ENCODE measurements around the gene PRDM1. TPM values are rescaled to one million over a fixed set of nuclear protein-coding genes. Genes with fewer than 3 reads are reported as not detected.

Gene PRDM1
- 10 to 100 TPM; 20.2 to 21.1 TPM for total RNA-seq

DNA sequence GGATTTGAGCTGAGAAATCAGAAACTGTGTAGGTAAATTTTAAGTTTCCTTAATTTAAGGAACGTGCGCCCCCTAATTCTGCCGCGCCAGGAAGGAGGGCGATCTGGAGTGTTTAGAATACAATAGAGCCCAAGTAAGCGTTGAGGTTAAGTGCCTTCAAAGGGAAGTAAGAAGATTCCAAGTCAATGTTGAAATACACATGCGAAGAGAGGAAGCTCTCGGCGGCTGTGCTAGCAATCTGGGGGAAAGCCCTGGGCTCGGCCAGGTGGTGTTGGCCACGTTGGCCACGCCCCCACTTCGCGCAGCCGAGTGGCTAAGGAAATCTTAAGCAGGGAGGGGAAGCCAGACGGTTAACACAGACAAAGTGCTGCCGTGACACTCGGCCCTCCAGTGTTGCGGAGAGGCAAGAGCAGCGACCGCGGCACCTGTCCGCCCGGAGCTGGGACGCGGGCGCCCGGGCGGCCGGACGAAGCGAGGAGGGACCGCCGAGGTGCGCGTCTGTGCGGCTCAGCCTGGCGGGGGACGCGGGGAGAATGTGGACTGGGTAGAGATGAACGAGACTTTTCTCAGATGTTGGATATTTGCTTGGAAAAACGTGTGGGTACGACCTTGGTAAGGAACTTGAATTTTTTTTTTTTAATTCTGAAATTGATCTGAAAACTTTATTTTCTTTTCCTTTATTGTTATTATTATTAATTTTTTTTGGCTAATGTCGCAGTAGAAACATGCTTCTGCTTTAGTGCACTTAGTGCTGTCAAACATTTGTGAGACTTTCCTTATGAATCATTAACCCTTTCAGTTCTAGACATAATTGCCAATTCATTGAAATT, at the start of gene PRDM1:
TSS of gene PRDM1 (plus strand) at position 353 of the 830 bp plus-strand sequence. CDS start at position 571, 218 bp downstream.
- H3K27me3 Mint-ChIP-seq = peaks cover 41% of the 10 kb centered on the region
- peaks cover 58% of the 10 kb centered on the region for H3K4me1 Mint-ChIP-seq
- ATAC-seq (ENCODE audit: low read depth) (peak; percentile 92), DNase-seq (peak; percentile 82)
- H3K4me3 Mint-ChIP-seq = peak within 1 kb of the TSS; percentile 90
- no peaks in the 10 kb centered on the region for H3K9me3 Mint-ChIP-seq
- H3K27ac Mint-ChIP-seq = peak within 1 kb of the TSS; percentile 75
- POLR2A ChIA-PET = interaction anchor here (1.3 to 2.3 kb wide), 4 partner anchors 10 to 93 kb away, joined by 4 to 12 read pairs (median 6); no protein-coding TSS in a partner anchor
- peaks cover 3% of the 10 kb centered on the region for H3K36me3 Mint-ChIP-seq

DNA sequence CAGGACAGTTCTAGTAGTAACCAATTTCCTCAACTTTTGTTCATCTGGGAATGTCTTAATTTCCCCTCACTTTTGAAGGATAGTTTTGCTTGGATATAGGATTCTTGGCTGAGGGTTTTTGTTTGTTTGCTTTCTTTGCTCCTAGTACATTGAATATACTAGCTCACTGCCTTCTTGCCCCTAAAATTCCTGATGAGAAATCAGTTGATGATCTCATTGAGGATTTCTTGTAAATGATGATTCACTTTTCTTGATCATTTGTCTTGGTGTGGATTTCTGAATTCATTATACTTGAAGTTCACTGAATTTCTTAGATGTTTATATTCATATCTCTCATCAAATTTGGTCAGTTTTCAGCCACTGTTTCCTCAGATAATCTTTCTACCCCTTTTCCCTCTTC, 49.1 kb upstream of the PRDM1 start:
- H3K36me3 Mint-ChIP-seq = peaks cover 11% of the 10 kb centered on the region
- H3K9me3 Mint-ChIP-seq = peaks cover 12% of the 10 kb centered on the region
- DNase-seq (no peak), ATAC-seq (ENCODE audit: low read depth) (no peak)
- H3K27ac Mint-ChIP-seq = no peak overlapping the region
- H3K4me1 Mint-ChIP-seq = peaks cover 5% of the 10 kb centered on the region
- H3K4me3 Mint-ChIP-seq = no peak overlapping the region
- POLR2A ChIA-PET = no interaction called here
- H3K27me3 Mint-ChIP-seq = peaks cover 6% of the 10 kb centered on the region

DNA sequence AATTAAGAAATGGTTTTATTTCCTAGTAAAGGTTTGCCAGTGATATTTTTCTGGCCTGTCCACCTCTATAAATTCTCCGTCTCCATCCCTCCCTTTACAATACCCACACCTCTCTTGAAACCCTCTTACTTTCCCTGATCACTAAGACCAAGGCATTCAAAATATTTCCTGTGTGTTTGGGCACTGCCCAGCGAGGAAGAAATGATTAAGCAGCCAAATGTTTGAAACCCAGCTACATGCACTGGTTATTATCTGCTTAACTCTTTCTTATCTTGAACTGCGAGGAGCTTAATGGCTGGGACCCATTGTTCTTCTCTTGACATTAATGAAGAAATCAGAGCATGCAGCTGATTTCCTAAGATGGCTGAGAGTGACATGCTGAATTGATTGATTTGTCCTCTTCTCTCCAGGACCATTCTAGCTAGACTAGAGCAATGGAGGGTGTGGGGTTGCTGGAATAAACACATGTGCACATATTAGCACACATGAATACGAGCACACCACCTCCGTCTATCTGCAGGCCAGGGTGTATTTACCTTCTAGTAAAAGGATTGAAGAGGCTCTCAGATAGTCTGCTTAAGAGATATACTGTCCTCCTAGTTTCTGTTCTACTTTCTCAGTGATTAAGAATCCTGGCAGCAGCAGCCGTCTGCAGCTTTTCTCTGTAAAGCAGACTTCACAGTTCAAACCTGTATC, 46.1 kb upstream of the PRDM1 start:
- POLR2A ChIA-PET = no interaction called here
- no peak for ATAC-seq (ENCODE audit: low read depth)
- H3K27ac Mint-ChIP-seq = no peak overlapping the region

DNA sequence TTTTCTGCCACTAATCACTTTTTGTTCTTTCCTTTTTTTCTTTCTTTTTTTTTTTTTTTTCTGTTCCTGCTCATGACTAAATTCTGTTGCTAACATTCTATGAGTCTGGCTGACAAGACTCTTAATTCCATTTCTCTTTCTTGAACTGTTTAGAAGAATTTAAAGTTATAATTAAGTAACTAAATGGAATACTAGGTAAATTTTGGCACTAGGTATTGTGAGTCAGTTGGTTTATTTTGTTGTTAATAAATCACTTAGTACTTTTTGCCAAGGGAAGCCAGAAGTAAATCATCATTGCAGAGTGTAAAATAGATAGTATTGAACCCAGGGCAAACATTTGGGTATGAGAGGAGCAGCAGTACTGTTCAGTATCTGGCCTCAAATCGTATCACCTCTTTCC, 42.0 kb upstream of the PRDM1 start:
- POLR2A ChIA-PET = interaction anchor here (0.7 kb wide), 1 partner anchor 65 kb away, joined by 4 read pairs; no protein-coding TSS in a partner anchor
- H3K36me3 Mint-ChIP-seq = peaks cover 4% of the 10 kb centered on the region
- ATAC-seq (ENCODE audit: low read depth) = no peak
- no peak overlapping the region for H3K4me3 Mint-ChIP-seq
- H3K4me1 Mint-ChIP-seq = peaks cover 3% of the 10 kb centered on the region
- no peaks in the 10 kb centered on the region for H3K9me3 Mint-ChIP-seq
- H3K27ac Mint-ChIP-seq = no peak overlapping the region
- no peak for DNase-seq
- peaks cover 28% of the 10 kb centered on the region for H3K27me3 Mint-ChIP-seq

More for the DNA sequence above, 46.1 kb upstream of the PRDM1 start:
- Mint-ChIP-seq H3K36me3 (peaks cover 11% of the 10 kb centered on the region), H3K4me3 (no peak overlapping the region), H3K9me3 (peaks cover 12% of the 10 kb centered on the region), H3K4me1 (peaks cover 7% of the 10 kb centered on the region), H3K27me3 (peaks cover 11% of the 10 kb centered on the region)
- DNase-seq = no peak

DNA sequence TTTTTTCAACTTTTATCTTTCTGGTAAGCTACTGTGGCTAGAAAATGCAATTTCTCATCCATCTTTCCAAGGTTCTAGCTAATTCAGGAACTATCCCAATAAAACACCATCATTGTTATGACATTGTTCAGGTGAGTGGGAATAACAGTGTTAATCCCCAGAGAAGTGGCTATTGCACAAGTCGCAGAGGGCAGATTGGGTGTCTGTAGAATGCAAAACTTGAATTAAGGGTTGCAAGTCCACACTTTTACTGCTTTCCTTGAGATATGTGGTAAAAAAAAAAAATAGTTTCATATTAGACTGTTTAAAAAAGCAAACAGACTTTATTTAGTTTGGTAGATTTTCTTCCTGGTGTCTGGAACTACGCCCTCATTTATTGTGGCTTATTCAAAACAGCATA, 41.1 kb upstream of the PRDM1 start:
- H3K4me3 Mint-ChIP-seq = no peak overlapping the region
- peaks cover 9% of the 10 kb centered on the region for H3K4me1 Mint-ChIP-seq
- no peak for DNase-seq
- peaks cover 31% of the 10 kb centered on the region for H3K27me3 Mint-ChIP-seq
- no peak for ATAC-seq (ENCODE audit: low read depth)
- POLR2A ChIA-PET = no interaction called here
- H3K36me3 Mint-ChIP-seq = peaks cover 3% of the 10 kb centered on the region
- no peak overlapping the region for H3K27ac Mint-ChIP-seq
- H3K9me3 Mint-ChIP-seq = no peaks in the 10 kb centered on the region

DNA sequence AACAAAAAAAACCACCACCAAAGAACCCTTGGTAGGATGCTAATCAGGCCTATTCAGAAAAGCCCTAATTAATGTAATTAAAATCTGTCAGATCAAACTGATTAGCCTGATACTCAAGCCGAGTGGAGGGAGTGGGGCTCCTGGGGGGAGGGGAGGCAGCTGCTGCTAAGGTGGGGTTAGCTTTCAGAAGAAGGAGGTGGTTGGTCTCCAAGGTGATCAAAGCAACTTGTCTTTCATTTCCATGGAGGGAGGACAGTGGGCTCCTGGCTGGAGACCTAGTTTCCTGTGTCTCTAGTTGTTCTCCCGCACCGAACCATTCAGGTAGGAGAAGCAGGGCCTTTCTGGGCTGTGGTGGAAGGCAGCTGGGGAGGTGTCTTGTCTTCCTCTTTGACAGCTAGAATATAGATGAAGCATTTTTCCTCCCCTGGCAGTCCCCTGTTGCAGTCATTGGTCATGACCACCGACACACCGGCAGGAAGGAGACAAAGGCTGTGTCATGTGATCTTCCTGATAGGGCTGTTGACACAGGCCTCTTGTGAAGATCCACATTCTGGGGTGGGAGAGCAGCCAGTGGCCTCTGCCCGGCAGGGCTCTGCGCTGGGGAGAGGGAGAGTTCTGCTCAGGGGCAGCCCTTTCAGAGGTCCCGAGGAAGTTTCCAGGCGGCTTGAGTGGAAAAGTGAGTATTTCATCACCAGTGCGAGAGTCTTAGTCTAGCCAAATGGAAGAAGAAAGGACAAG, 39.9 kb upstream of the PRDM1 start:
- H3K4me3 Mint-ChIP-seq = no peak overlapping the region
- no peak for ATAC-seq (ENCODE audit: low read depth)

DNA sequence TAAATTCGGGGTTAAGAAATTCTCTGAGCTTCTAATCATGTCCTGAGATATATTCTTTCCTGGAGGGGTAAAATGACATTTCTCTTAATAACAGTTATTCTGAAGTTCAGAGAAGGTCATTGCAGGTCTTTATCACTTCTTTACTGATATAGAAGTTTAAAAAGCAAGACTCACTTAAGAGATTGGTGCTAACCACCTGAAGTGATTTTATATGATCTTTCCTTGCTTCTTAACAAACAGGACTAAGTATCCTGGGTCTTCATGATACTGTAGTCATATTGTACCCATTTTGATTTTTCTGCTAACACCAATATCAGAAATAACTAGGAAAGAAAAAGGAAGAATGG, 39.3 kb upstream of the PRDM1 start:
- Mint-ChIP-seq H3K4me3 (no peak overlapping the region), H3K9me3 (no peaks in the 10 kb centered on the region), H3K4me1 (peaks cover 16% of the 10 kb centered on the region), H3K27me3 (peaks cover 31% of the 10 kb centered on the region), H3K36me3 (peaks cover 3% of the 10 kb centered on the region), H3K27ac (no peak overlapping the region)
- POLR2A ChIA-PET = no interaction called here
- no peak for DNase-seq
- no peak for ATAC-seq (ENCODE audit: low read depth)

More for the DNA sequence above, 39.9 kb upstream of the PRDM1 start:
- Mint-ChIP-seq H3K4me1 (peaks cover 16% of the 10 kb centered on the region), H3K27me3 (peaks cover 31% of the 10 kb centered on the region), H3K9me3 (no peaks in the 10 kb centered on the region), H3K36me3 (peaks cover 3% of the 10 kb centered on the region), H3K27ac (no peak overlapping the region)
- POLR2A ChIA-PET = no interaction called here
- no peak for DNase-seq

DNA sequence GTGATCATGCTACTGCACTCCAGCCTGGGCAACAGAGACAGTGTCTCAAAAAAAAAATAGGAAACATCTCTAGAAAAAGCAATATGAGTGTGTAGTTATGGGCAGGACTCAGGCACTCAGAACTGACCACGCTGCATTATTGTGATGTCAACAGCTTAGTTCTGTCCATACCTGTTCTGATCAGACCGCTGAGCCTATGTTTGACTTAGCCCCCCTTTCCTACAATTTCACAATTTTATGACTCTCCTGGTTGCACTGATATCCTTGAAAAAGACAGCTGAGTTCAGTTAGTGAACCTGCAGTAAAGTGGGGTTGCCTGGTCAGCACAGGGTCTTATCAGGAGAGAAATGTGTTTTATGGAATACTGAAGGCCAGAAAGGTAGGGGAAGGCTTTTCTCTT, 37.8 kb upstream of the PRDM1 start:
- H3K4me3 Mint-ChIP-seq = no peak overlapping the region
- no peaks in the 10 kb centered on the region for H3K9me3 Mint-ChIP-seq
- DNase-seq (no peak), ATAC-seq (ENCODE audit: low read depth) (no peak)
- H3K4me1 Mint-ChIP-seq = peaks cover 16% of the 10 kb centered on the region
- H3K27me3 Mint-ChIP-seq = peaks cover 33% of the 10 kb centered on the region
- POLR2A ChIA-PET = no interaction called here
- no peak overlapping the region for H3K27ac Mint-ChIP-seq
- H3K36me3 Mint-ChIP-seq = peaks cover 3% of the 10 kb centered on the region

DNA sequence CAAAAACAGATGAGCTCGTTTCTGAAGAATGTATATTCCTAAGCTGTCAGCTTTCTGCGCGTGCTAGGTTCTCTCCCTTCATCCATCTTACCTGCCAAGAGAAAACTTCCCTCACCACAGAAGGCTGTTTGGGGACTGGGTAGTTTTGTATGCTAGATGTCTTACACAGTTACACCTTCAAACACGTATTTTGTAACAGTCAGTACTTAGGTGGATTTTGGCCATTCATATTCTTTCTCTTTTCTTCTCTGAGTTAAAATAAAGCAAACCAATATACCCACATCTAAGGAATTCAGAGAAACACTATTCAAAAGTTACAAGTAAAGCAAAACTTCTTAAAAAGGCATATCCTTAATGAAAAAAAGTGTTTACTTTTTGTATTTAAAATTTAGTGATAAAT, 35.6 kb upstream of the PRDM1 start:
- no peak overlapping the region for H3K27ac Mint-ChIP-seq
- DNase-seq = no peak
- no peaks in the 10 kb centered on the region for H3K9me3 Mint-ChIP-seq
- no peak overlapping the region for H3K4me3 Mint-ChIP-seq
- POLR2A ChIA-PET = no interaction called here
- peaks cover 14% of the 10 kb centered on the region for H3K4me1 Mint-ChIP-seq
- ATAC-seq (ENCODE audit: low read depth) = peak; percentile 50
- peaks cover 32% of the 10 kb centered on the region for H3K27me3 Mint-ChIP-seq
- peaks cover 3% of the 10 kb centered on the region for H3K36me3 Mint-ChIP-seq

DNA sequence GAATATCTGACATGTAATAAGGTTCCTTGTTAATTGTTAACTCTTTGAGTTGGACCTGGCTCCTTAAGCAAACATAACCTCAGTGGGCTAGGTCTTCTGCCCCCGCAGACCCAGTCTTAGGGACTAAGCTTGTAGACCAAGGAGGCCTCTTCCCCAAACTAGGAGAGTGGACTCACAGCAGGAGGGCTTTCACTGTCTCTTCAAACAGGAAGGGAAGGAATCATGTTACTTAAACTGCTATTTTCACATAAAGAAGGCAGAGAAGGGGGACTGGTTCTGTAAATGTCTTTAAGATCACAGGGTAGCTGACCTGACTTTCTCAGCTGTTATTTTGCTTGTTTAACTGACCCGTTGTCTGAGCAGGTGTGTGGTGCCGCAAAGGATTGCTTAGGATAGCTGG, 34.9 kb upstream of the PRDM1 start:
- peaks cover 18% of the 10 kb centered on the region for H3K4me1 Mint-ChIP-seq
- DNase-seq (no peak), ATAC-seq (ENCODE audit: low read depth) (no peak)
- no peaks in the 10 kb centered on the region for H3K9me3 Mint-ChIP-seq
- H3K36me3 Mint-ChIP-seq = peaks cover 2% of the 10 kb centered on the region
- no peak overlapping the region for H3K4me3 Mint-ChIP-seq
- no peak overlapping the region for H3K27ac Mint-ChIP-seq
- POLR2A ChIA-PET = no interaction called here
- peaks cover 29% of the 10 kb centered on the region for H3K27me3 Mint-ChIP-seq

DNA sequence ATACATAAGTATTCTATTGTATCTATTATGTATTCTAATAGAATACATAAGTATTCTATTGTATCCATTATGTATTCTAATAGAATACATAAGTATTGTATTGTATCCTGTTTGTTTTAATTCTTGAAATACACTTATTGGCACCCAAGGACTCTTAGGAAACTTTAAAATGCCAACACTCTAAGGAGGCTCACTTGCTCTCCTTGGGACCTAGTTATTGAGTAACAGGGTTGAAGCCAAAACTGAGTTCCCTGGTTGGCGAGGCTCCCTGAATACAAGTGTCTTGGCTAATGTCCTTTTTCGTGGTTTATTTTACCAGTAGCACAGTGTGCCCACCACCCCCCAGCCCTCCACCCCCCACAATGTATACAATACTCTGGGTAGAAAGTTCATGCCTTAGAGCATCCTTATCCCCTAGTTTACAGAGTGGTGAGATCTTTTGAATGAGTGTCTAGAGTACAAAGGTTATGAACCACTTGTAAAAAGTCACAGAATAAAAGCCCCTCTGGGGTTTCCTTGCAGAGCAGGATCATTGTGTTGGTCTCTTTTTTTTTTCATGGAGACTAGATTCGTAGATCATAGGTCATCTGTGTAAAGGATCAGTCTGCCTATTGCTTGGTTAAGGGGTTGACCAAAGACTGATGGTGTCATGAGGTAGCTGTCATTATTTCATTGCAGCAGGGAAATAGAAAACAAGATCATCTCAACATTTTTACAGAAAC, 32.5 kb upstream of the PRDM1 start:
- ATAC-seq (ENCODE audit: low read depth) = no peak
- DNase-seq = no peak
- Mint-ChIP-seq H3K4me3 (no peak overlapping the region), H3K27ac (no peak overlapping the region), H3K4me1 (peaks cover 25% of the 10 kb centered on the region), H3K9me3 (no peaks in the 10 kb centered on the region), H3K36me3 (peaks cover 2% of the 10 kb centered on the region), H3K27me3 (peaks cover 18% of the 10 kb centered on the region)
- POLR2A ChIA-PET = no interaction called here

DNA sequence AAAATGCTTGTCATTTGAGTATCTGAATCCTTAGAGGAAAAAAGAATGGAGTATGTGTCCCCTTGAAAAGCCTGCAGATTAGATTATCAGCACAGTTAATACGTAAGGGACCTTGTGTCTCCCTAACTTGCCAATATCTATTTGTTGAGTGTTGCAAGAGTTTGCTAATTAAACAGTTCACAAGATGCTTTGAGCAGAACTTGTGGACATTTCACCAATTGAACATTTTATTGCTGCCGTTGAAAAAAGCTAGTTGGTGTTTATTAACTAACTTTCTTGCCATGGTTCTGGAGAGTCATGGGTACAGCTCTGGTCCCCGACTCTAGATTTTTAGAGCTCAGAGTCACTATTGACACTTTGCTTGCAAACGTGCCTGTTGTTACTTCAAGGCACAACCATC, 30.6 kb upstream of the PRDM1 start:
- peaks cover 9% of the 10 kb centered on the region for H3K27me3 Mint-ChIP-seq
- H3K9me3 Mint-ChIP-seq = no peaks in the 10 kb centered on the region
- H3K27ac Mint-ChIP-seq = no peak overlapping the region
- DNase-seq = no peak
- no peak overlapping the region for H3K4me3 Mint-ChIP-seq
- ATAC-seq (ENCODE audit: low read depth) = no peak
- peaks cover 16% of the 10 kb centered on the region for H3K4me1 Mint-ChIP-seq
- no peaks in the 10 kb centered on the region for H3K36me3 Mint-ChIP-seq
- POLR2A ChIA-PET = no interaction called here

Measured in activated naive CD8-positive, alpha-beta T cell treated with anti-CD3 and anti-CD28 coated beads, Interleukin-2, amount 10 ng/mL, durations not matched to agents 7 days and 5 days (primary cell).